Tibial nerve (tissue), 4 donors: Measurements from ENCODE around the gene FAM184A.

Experiments used
- CTCF ChIP-seq, 5 experiments: fragments of 200-600 bp in 3 of 5; fragments of 450-650 bp in 2 of 5; sonication (generic) in 3 of 5; IDR thresholded peaks; one replicate each; pipeline ENCODE4 v1.5.1; 2016 to 2019; ENCODE audit warnings: antibody characterized with exemption in 5 of 5, mild to moderate bottlenecking in 3 of 5, moderate library complexity in 2 of 5
- EP300 ChIP-seq, 2 donors: sonication (generic); formaldehyde crosslinking; IDR thresholded peaks; one replicate each; pipeline ENCODE4 v1.6.1; 2017; ENCODE audit warnings: antibody characterized with exemption in 2 of 2, mild to moderate bottlenecking in 1 of 2

GRCh38 chr6:119006974-119007373 is 71.5 kb downstream of the FAM184A start:
- TF ChIP-seq CTCF (IDR thresholded peaks at IDR 0.05) (no peak), EP300 (IDR thresholded peaks at IDR 0.05) (no peak)
